HG03039 (cell line): ENCODE results near the gene SZT2.
"Not testable (repeated sequence)": the region's sequence is repeated elsewhere in the genome, so short reads cannot be mapped to it uniquely, and the experiment has no call there.

Experiments
- ATAC-seq: cut with Tn5 transposase; IDR thresholded peaks from one replicate; pipeline ENCODE4 v1.9.1; 2021; ENCODE audit warnings: mild to moderate bottlenecking, moderate library complexity; ENCODE audit not compliant: unreplicated experiment

SZT2 gene

GRCh38 chr1:43477716-43478115 lies 88.0 kb downstream of the SZT2 start:
- ATAC-seq = no peak

GRCh38 chr1:43479414-43479813 lies 89.7 kb downstream of the SZT2 start:
- ATAC-seq = no peak

DNA sequence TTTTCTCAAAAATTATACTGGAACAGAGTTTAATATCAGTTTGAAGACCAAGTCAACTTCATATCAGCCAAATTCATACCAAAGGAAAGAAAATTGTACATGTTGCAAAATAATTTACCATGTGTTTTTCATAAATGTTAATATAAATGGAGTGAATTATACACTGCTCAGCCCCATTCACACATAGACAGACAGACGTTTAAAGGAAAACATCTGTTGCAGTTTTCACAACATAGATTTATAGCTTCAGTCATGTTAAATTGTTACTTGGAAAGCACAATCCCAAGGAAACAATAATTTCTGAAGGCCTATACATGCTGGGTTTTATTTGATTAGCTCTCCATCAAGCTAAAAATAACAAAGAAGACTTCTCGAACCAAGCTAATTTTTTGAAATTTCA lies 91.8 kb downstream of the SZT2 start:
- ATAC-seq = no peak

- no peak for ATAC-seq
Measured at GRCh38 chr1:43482215-43482614, 92.5 kb downstream of the SZT2 start.

- no peak for ATAC-seq
Measured at GRCh38 chr1:43484367-43484766, 94.7 kb downstream of the SZT2 start.

DNA sequence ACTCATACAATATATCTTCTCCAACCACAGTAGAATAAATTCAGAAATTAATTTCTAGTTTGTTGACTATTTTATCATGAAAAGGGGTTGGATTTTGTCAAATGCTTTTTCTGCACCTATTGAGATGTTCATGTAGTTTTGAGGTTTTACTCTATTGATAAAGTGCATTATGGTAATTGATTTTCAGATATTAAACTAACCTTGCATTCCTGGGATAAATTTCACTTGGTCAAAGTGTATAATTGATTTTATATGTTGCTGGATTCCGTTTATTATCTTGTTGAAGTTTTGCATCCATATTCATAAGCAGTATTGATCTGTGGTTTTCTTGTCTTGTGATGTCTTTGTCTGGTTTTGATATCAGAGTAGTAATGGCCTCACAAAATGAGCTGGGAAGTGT lies 98.5 kb downstream of the SZT2 start:
- no peak for ATAC-seq

DNA sequence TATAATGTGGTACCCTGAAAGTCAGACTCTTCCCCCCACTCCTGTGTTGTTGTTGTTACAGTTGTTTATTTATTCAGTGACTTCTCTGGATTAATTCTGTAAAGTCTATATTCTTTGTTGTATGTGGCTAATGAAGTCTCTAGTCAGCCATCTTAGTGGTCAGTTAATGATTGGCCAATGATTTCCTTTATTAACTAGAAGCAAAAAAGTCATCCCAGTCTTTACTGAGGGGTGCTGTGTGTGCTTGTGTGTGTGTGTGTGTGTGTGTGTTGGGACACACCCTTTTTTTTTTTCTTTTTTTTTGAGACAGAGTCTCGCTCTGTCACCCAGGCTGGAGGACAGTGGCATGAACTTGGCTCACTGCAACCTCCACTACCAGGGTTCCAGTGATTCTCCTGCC lies 101.4 kb downstream of the SZT2 start:
- ATAC-seq = no peak

- no peak for ATAC-seq
Measured at GRCh38 chr1:43492826-43493225, 103.1 kb downstream of the SZT2 start.

DNA sequence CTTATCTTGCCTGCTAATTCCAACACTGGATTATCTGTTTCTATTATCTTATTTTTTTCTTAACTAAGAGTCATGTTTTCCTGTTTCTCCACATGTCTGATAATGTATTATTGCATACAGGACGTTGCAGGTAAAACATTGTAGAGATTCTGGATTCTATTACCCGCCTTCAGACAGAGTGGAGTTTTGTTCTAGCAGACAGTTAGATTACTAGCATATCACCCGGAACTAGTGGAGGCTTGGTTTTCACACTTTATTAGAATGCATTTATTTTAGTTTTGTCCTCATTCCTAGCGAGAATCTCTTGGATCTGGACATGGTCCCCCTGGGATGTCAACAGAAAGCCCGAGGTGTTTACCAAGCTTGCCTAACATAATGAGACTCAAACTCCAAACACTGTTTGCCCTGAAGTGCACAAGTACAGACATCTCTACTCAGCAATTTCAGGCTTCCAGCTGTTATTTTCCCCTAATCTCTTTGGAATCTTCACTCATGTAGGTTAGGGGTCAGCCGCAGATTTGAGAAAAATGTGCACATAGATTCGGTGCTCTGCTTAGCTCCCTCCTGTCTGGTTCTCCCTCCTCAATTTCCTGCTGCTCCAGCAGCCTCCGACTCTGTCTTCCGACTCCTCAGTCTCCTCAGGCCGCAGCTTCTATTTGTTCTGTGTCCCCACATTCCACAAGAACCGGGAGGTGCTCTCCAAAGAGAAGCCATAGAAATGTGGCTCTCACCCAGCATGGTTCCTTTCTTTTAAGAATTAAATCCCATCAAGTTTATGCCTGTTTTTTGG lies 104.2 kb downstream of the SZT2 start:
- ATAC-seq = no peak

- no peak for ATAC-seq
Measured at GRCh38 chr1:43495204-43495603, 105.5 kb downstream of the SZT2 start.

GRCh38 chr1:43499898-43500297 lies 110.2 kb downstream of the SZT2 start:
- no peak for ATAC-seq

- not testable (repeated sequence) for ATAC-seq
Measured at GRCh38 chr1:43501806-43502205, 112.1 kb downstream of the SZT2 start.

DNA sequence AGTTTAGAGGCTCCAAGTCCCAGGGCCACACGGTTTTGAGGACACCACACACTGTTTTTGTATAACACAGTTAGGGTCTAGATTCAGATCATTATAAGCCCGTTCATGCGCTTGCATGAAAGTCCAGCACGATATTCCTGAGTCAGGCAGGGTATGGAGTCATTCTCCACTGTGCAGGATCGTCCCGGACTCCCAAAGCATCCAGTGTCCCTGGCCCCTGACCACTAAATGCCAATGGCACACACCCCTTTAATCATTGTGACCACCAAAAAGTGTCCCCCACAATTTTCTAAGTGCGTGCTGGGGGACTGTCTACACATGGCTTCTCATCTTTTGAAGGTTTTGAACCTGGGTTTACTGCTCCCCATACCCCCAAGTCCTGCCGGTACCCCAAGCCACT lies 113.8 kb downstream of the SZT2 start:
- ATAC-seq = no peak
